Activated gamma-delta T cell treated with Interleukin-2 at 50 U/mL for 16 hours (primary cell): ENCODE results near the gene SLC5A3.

Experiments used
- DNase-seq: peaks from one replicate; pipeline ENCODE4 v3.0.0-alpha.2; 2020

The SLC5A3 gene

DNA sequence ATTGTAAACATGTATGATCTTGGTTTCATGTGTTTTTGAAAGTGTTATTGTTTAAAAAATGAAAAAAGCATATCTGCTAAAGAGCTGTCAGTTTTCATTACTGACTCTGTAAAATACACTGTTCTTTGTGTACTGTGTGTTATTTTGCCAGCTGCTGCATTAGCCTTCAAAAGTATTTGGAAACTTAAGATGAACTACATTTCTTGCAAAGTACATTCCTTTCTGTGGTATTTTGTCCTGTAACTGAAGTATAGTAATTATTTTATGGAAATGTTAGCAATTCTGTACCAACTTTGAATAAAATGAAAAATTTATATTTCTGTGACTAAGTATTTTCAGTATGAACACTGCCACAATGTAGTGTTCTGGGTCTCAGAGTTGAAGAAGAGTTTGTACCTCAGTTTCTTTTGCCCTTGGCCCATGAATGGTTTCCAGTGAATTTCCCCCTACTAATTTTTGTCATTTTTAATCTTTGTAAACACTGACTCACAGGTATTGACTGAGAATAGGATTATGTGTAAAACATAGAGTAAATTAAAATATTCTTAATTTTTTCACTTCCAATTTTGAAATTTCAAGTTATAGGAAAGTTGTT, 32.7 kb downstream of the SLC5A3 start:
- no peak for DNase-seq

DNA sequence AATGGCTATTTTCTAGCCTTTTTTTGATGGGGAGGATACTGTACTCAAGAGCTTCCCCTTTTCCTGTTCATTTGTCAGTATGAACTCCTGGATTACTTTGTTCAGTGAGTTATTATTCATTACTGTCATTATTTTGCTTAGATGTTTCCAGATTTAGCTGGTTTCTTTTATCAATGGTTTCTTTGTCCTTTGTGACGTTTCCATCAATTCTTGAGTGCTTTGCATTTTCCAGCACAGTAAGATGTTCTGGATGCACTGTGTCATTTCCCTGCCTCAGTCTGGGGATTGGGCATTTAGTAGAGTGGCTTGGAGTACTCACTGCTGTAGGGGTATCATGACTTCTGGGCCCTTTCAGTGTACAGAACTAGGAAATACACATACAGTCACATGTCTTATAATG, 34.2 kb downstream of the SLC5A3 start:
- DNase-seq = no peak

DNA sequence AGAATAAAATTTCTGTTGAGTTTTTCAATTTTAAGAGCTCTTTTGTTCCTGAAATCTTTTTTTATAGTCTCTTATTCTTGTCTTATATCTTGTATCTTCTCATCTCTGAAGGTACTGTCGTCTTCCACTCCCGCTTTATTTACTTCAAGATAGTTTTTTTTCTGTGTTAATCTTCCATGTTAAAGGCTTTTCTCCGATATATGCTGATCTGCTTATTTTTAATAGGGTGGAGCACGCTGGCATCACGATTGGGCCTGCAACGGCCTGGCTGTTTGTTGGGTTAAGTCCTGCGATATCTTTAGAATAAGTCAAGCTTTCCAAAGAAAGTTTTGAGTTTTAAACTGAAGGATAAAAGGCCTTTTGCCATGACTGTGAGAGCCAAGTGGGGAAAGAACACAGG, 35.7 kb downstream of the SLC5A3 start:
- DNase-seq = no peak

GRCh38 chr21:34110594-34111202, 37.3 kb downstream of the SLC5A3 start:
- no peak for DNase-seq

DNA sequence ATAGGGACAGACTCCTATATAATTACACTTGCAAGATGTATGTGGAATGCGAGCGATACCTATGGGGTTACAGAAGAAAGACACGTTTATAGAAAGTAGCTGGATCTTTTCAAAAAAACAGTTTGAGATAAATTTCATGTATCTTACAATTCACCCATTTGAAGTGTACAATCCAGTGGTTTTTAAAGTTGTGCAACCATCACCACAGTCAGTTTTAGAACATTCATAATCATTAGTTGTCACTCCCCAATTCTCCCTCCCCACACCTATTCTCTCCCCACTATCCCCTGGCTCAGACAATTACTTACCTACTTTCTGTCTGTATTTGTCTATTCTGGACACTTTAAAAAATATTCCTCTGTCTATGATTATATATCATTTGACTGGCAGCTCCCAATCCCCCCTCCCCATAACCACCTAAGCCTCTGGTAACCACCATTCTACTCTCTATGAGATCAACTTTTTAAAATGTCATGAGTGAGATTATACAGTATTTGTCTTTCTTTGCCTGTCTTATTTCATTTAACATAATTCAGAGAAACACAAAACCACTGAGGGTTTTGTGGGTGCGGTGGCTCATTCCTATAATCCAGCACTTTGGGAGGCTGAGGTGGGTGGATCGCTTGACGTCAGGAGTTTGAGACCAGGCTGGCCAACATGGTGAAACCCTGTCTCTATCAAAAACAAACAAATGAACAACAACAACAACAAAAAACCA, 39.1 kb downstream of the SLC5A3 start:
- DNase-seq = no peak

- DNase-seq = no peak
Observed at GRCh38 chr21:34113842-34114241, 40.5 kb downstream of the SLC5A3 start.

DNA sequence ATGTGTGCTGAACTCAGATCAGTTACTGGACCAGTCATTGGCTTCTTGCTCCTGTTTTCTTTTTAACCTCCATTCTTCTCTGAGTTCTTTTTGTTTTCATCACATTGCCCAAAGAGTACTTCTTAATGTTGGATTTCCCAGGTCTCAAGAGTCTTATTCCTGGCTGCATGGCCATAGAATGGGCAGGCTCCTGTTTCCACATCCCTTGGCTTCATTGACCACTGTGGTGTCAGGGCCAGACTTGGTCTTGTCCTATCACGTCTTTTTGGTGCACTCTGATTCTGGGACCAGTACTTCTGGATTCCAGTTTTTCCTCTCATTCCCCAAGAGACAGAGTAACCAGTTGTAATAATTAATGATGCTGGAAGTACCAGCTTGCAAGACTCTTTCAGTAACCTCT, 41.8 kb downstream of the SLC5A3 start:
- DNase-seq = no peak

DNA sequence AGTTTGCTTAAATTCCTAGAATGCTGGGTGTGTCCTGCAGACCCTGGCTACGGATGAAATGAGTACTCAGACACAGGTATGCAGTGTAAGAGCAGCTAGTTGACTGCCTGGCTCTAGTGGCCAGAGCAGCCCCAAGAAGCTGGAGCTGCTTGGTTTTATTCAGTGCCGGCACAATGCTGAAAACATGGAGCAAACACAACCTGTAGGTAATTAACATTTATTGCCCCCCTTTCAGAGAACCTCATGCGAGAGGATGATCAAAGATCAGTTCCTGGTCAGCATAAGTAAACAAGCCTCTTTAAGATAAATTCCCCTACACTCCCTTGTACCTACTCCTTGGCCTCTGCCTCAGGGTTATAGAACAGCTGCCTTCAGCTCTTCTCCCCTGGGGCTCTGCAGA, 43.2 kb downstream of the SLC5A3 start:
- no peak for DNase-seq

DNA sequence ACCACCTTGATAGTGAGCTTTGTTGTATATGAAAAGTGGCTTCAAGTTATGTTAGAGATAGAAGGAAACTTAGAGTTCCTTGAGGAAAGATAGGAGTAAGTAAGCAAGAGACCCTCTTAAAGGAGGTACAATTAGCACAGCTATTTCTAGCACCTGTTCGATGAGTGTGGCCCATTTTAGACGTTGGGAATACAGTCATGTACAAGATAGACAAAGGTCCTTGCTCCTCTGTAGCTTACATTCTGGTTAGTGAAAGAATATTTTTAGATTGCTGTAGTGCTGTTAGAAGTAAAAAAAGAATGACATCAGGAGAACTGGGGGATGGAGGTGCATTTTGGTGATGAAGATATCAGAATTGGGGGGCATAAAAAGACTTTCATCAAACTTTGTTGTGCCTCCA, 47.5 kb downstream of the SLC5A3 start:
- DNase-seq = no peak

DNA sequence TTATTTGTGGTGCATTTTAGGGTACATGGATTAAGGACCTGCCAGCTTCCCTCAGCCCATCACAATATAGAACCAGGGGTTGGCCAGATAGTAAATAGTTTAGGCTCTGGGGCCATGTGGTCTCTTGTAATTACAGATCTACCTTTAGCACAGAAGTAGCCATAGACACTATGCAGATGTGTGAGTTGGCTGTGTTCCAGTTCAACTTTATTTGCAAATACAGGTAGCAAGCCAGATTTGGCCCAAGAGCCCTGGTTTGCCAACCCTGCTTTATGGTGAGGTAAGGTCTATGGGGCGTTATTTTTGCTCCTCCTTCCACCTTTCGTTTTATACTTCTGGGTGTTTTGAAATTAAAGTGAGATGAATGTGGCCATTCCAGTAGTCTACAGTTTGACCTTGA, 48.7 kb downstream of the SLC5A3 start:
- DNase-seq = no peak
